NT2/D1 (cell line): Measurements from ENCODE around the gene TBC1D22B.

Experiments
- DNase-seq: peaks from one replicate; pipeline ENCODE4 v3.0.0-alpha.2; 2011; ENCODE audit warnings: low read depth, low spot score
- H3K27me3 ChIP-seq: 2 replicates; pipeline ENCODE4 v1.6.0; 2011; ENCODE audit warnings: mild to moderate bottlenecking; ENCODE audit not compliant: insufficient read length, insufficient read depth
- H3K36me3 ChIP-seq: 2 replicates; pipeline ENCODE4 v1.6.1; 2011; ENCODE audit warnings: mild to moderate bottlenecking, low read length, mixed read lengths; ENCODE audit not compliant: insufficient read depth, insufficient read length
- H3K4me1 ChIP-seq: 2 replicates; pipeline ENCODE4 v1.5.1; 2011; ENCODE audit not compliant: insufficient read depth, insufficient read length
- H3K4me3 ChIP-seq: 2 replicates; pipeline ENCODE4 v1.5.1; 2011; ENCODE audit warnings: low read depth; ENCODE audit not compliant: insufficient read length
- H3K9ac ChIP-seq: 2 replicates; pipeline ENCODE4 v1.6.0; 2011; ENCODE audit warnings: low read depth; ENCODE audit not compliant: insufficient read length
- H3K9me3 ChIP-seq: 2 replicates; pipeline ENCODE4 v1.5.1; 2011; ENCODE audit warnings: mild to moderate bottlenecking, low read length; ENCODE audit not compliant: insufficient read depth
- SUZ12 ChIP-seq: IDR thresholded peaks from 2 replicates; pipeline ENCODE4 v1.6.1; 2011; ENCODE audit not compliant: insufficient read length, insufficient read depth; ENCODE audit errors: extremely low read depth
- YY1 ChIP-seq: IDR thresholded peaks from 2 replicates; pipeline ENCODE4 v1.6.1; 2011; ENCODE audit not compliant: insufficient read length, insufficient read depth
- ZNF274 ChIP-seq: IDR thresholded peaks from 2 replicates; pipeline ENCODE4 v1.6.1; 2011; ENCODE audit warnings: mild to moderate bottlenecking, low read depth, low read length

Gene TBC1D22B

GRCh38 chr6:37241775-37242428 lies 15.7 kb upstream of the TBC1D22B start:
- H3K4me1 ChIP-seq = no peaks in the 10 kb centered on the region
- no peak overlapping the region for H3K4me3 ChIP-seq
- DNase-seq = no peak
- H3K36me3 ChIP-seq = no peaks in the 10 kb centered on the region
- TF ChIP-seq ZNF274 (no peak), YY1 (no peak), SUZ12 (no peak)
- no peaks in the 10 kb centered on the region for H3K9me3 ChIP-seq
- no peak overlapping the region for H3K9ac ChIP-seq
- no peaks in the 10 kb centered on the region for H3K27me3 ChIP-seq

- no peak for DNase-seq
- H3K4me3 ChIP-seq = no peak overlapping the region
- no peaks in the 10 kb centered on the region for H3K9me3 ChIP-seq
- no peaks in the 10 kb centered on the region for H3K4me1 ChIP-seq
- TF ChIP-seq SUZ12 (no peak), ZNF274 (no peak), YY1 (no peak)
- no peaks in the 10 kb centered on the region for H3K27me3 ChIP-seq
- H3K9ac ChIP-seq = no peak overlapping the region
- no peaks in the 10 kb centered on the region for H3K36me3 ChIP-seq
Measured at GRCh38 chr6:37242429-37243052, 15.0 kb upstream of the TBC1D22B start.

GRCh38 chr6:37243131-37243815 lies 14.3 kb upstream of the TBC1D22B start:
- H3K9me3 ChIP-seq = no peaks in the 10 kb centered on the region
- H3K9ac ChIP-seq = no peak overlapping the region
- H3K4me3 ChIP-seq = no peak overlapping the region
- H3K27me3 ChIP-seq = no peaks in the 10 kb centered on the region
- DNase-seq = no peak
- TF ChIP-seq SUZ12 = no peak
- H3K36me3 ChIP-seq = no peaks in the 10 kb centered on the region
- no peaks in the 10 kb centered on the region for H3K4me1 ChIP-seq

DNA sequence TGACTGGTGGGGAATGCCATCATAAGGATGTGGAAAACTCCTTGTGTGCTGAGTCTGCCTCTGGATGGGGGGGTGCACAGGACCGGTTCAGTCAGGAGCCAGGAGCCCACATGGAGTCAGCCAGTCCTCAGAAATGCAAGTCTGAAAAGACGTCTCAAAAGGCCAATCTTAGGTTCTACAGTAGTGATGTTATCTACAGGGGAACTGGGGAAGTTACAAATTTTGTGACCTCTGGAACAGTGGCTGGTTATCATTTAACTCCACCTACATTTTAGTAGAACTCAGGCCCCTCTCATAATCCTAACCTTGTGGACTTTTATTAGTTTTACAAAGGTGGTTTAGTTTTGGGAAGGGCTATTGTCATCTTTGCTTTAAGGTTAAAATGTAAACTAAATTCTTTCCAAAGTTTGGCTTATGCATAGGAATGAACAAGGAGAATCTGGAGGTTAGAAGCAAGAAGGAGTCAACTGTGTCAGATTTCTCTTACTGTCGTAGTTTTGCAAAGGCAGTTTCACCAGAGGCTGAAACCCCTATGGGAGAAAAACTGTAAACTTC lies 13.7 kb upstream of the TBC1D22B start:
- no peak overlapping the region for H3K9ac ChIP-seq
- H3K36me3 ChIP-seq = no peaks in the 10 kb centered on the region
- no peak for DNase-seq
- H3K4me3 ChIP-seq = no peak overlapping the region
- H3K27me3 ChIP-seq = no peaks in the 10 kb centered on the region
- H3K9me3 ChIP-seq = no peaks in the 10 kb centered on the region
- no peaks in the 10 kb centered on the region for H3K4me1 ChIP-seq
- no peak for TF ChIP-seq SUZ12
- no peak for TF ChIP-seq ZNF274
- no peak for TF ChIP-seq YY1

DNA sequence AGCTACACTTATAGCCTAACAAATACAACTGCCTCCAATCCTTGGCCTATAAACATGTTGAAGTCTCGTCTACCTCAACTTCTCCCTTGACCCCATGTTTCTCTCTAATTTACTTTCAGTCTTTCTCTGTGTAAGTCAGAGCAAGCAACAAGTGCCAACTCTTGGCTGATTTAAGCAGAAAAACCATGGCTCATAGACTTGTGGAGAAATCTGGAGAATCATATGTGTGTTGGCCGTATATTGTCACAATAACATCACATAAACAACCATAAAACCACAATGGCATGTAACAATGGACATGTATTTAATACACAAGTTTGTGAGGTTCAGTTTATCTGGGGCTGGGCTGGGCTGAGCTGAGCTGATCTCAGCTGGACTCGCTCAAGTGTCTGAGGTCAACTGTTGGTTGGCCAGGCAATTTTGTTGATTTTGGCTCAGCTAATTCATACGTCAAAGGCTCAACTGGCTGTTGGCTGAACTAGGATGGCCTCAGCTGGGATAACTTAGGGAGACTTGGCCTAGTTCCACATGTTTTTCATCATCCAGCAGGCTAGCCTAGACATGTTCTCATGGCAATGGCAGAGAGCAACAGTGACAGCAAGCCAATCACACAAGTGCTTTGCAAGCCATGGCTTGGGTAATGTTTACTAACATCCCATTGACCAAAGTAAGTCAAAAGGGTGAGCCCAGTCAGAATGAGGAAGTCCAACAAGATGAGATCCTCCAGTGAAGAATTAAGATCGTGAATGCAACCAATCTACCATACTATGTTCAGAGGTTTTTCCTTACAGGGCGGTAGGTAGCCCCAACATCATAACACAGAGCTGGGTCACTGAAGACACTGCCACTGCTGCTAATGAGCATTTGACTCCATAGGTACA lies 12.9 kb upstream of the TBC1D22B start:
- Histone ChIP-seq H3K36me3 (no peaks in the 10 kb centered on the region), H3K9me3 (no peaks in the 10 kb centered on the region), H3K9ac (no peak overlapping the region), H3K4me3 (no peak overlapping the region), H3K4me1 (no peaks in the 10 kb centered on the region), H3K27me3 (no peaks in the 10 kb centered on the region)
- TF ChIP-seq ZNF274 (no peak), SUZ12 (no peak), YY1 (no peak)
- no peak for DNase-seq

DNA sequence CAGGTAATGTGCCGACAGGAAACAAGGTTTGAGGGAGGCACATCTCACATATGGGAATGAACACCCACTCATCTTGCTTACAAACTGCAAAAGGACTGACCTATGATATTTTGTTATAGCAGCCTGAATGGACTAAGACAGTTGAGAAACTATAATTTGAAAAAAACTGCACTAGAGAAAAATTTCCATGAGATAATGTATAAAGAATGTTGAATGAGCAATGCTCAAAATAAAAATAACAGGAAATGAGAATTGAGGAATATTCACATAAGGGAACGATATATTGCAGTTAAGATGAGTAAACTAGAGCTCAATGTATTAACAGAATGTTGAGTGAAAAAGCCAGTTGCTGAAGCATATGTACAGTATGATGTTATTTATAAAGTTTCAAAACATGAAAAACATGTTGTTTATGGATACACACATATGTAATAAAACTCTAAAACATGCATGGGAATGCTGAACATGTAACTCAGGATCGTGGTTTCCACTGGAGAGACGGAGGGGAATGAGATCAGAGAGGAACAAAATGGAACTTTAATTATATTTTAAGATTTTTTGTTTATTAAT lies 6.3 kb upstream of the TBC1D22B start:
- no peaks in the 10 kb centered on the region for H3K4me1 ChIP-seq
- TF ChIP-seq YY1 (no peak), SUZ12 (no peak), ZNF274 (no peak)
- H3K4me3 ChIP-seq = no peak overlapping the region
- no peaks in the 10 kb centered on the region for H3K27me3 ChIP-seq
- H3K9ac ChIP-seq = no peak overlapping the region
- no peaks in the 10 kb centered on the region for H3K36me3 ChIP-seq
- H3K9me3 ChIP-seq = no peaks in the 10 kb centered on the region
- DNase-seq = no peak
